Thyroid gland (tissue), 4 donors: ENCODE measurements around the gene FMR1.

Source experiments
- POLR2A ChIP-seq, 2 donors: fragments of 450-650 bp; IDR thresholded peaks; one replicate each; pipeline ENCODE4 v1.6.1; 2017; ENCODE audit warnings: antibody characterized with exemption in 2 of 2, mild to moderate bottlenecking in 2 of 2, moderate library complexity in 1 of 2
- TF ChIP-seq, protein P1 (sequence below), 6 experiments: fragments of 200-600 bp in 3 of 6; fragments of 450-650 bp in 3 of 6; sonication (generic) in 3 of 6; IDR thresholded peaks; one replicate each; pipeline ENCODE4 v1.5.1; 2016 to 2019; ENCODE audit warnings: antibody characterized with exemption in 6 of 6, mild to moderate bottlenecking in 2 of 6, inconsistent platforms in 1 of 6, moderate library complexity in 1 of 6

GRCh38 chrX:147899379-147900114 lies 12.2 kb upstream of the FMR1 start:
- TF ChIP-seq, protein P1, sequence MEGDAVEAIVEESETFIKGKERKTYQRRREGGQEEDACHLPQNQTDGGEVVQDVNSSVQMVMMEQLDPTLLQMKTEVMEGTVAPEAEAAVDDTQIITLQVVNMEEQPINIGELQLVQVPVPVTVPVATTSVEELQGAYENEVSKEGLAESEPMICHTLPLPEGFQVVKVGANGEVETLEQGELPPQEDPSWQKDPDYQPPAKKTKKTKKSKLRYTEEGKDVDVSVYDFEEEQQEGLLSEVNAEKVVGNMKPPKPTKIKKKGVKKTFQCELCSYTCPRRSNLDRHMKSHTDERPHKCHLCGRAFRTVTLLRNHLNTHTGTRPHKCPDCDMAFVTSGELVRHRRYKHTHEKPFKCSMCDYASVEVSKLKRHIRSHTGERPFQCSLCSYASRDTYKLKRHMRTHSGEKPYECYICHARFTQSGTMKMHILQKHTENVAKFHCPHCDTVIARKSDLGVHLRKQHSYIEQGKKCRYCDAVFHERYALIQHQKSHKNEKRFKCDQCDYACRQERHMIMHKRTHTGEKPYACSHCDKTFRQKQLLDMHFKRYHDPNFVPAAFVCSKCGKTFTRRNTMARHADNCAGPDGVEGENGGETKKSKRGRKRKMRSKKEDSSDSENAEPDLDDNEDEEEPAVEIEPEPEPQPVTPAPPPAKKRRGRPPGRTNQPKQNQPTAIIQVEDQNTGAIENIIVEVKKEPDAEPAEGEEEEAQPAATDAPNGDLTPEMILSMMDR (IDR thresholded peaks at IDR 0.05) = no peak
- no peak for TF ChIP-seq POLR2A (IDR thresholded peaks at IDR 0.05)
